ENCODE data around the gene SDC1. TPM values are rescaled to one million over a fixed set of nuclear protein-coding genes. Genes with fewer than 3 reads are reported as not detected.

Gene SDC1
- total RNA-seq, 1 experiment from 2014 or later: 22.3 TPM

- Mint-ChIP-seq H3K36me3 (ENCODE audit: insufficient read depth in 1 of 3, low read depth in 3 of 3) (no peaks in the 10 kb centered on the region), H3K9me3 (no peaks in the 10 kb centered on the region; a peak in 1 of 5 replicates), H3K27ac (peak overlapping the region in 1 of 3 experiments; percentile 88; a peak in 2 of 7 replicates), H3K4me3 (no peak overlapping the region), H3K27me3 (ENCODE audit: low read depth) (peaks cover 3% of the 10 kb centered on the region; the same call in 1 of the 2 replicates), H3K4me1 (peaks cover 59% of the 10 kb centered on the region in 2 experiments)
- Histone ChIP-seq H3K23ac (ENCODE audit: insufficient read length, low read depth, low read length) (no peak overlapping the region), H3K9ac (ENCODE audit: extremely low read depth, insufficient read length, low read length) (no peak overlapping the region), H3K4me2 (ENCODE audit: insufficient read depth, insufficient read length, low read length) (no peak overlapping the region), H3K56ac (ENCODE audit: insufficient read length, low read depth, low read length) (no peak overlapping the region), H3K9me3 (ENCODE audit: control insufficient read depth, low read depth, low read length) (no peaks in the 10 kb centered on the region), H2AK5ac (ENCODE audit: insufficient read length, low read length) (no peak overlapping the region), H4K8ac (replicated peaks; ENCODE audit: insufficient read length, low read depth, low read length) (no peak overlapping the region), H2BK15ac (ENCODE audit: low read depth, low read length) (no peak overlapping the region), H2BK20ac (ENCODE audit: low read depth, low read length, poor library complexity, severe bottlenecking) (no peak overlapping the region), H4K5ac (ENCODE audit: insufficient read length, low read depth, low read length) (no peak overlapping the region), H3K4ac (ENCODE audit: low read depth, low read length) (no peak overlapping the region), H3K18ac (ENCODE audit: insufficient read length, low read depth, low read length) (no peak overlapping the region), H4K20me1 (ENCODE audit: control insufficient read depth, insufficient read depth, insufficient read length) (no peaks in the 10 kb centered on the region), H3K79me1 (ENCODE audit: insufficient read depth, low read depth, low read length, poor library complexity, severe bottlenecking) (no peaks in the 10 kb centered on the region), H3K14ac (ENCODE audit: insufficient read depth, low read length) (no peak overlapping the region; the same call in 1 of the 2 replicates), H2BK12ac (ENCODE audit: insufficient read length, low read depth, low read length) (no peak overlapping the region), H3K79me2 (ENCODE audit: insufficient read depth, low read length) (no peaks in the 10 kb centered on the region), H3K4me1 (ENCODE audit: insufficient read depth, low read length) (no peaks in the 10 kb centered on the region), H3K27ac (ENCODE audit: insufficient read length, low read depth, low read length) (no peak overlapping the region), H3K27me3 (ENCODE audit: insufficient read depth, low read length) (no peaks in the 10 kb centered on the region), H4K91ac (ENCODE audit: insufficient read length, low read depth, low read length) (no peak overlapping the region), H3T11ph (ENCODE audit: low read length) (no peak overlapping the region), H3K23me2 (ENCODE audit: insufficient read length, low read depth, low read length, poor library complexity, severe bottlenecking) (no peaks in the 10 kb centered on the region), H2BK5ac (ENCODE audit: insufficient read length, low read length) (no peak overlapping the region), H2BK120ac (ENCODE audit: low read depth, low read length, poor library complexity, severe bottlenecking) (no peak overlapping the region), H2AFZ (ENCODE audit: low read length) (no peak overlapping the region)
- DNase-seq: no peak
- TF ChIP-seq CTCF (conservative IDR thresholded peaks at IDR 0.05): no peak
- WGBS (ENCODE audit: extremely low coverage, insufficient read length, low lambda C conversion rate): no CpG with 5 or more reads among the region's 2 CpGs
Observed at GRCh38 chr2:20188201-20188600, 36.7 kb downstream of the SDC1 start.
